NCI-H460 (cell line): Measurements from ENCODE around the gene SKAP2. TPM values are rescaled to one million over a fixed set of nuclear protein-coding genes. Genes with fewer than 3 reads are reported as not detected.

ENCODE experiments used
- total RNA-seq: library from RNA; depleted of rRNA; stranded (reverse); fragments of >200 nt; shearing (Covaris generic); gene quantifications from 2 replicates; pipeline ENCODE4 v1.2.3, GENCODE V29; 2014; rRNA removed

SKAP2 gene
- total RNA-seq, 1 experiment from 2014 or later: 52.1 TPM

Other genes starting within 250 kb of the SKAP2 start
- gene HOXA1, start 231.4 kb upstream of the SKAP2 start, total RNA-seq: 0.87 TPM in 1 of 2 replicates, not detected in the other
- 1.8 and 3.0 TPM in 2 replicates for gene HOXA2, start 238.1 kb upstream of the SKAP2 start, total RNA-seq